DMS 273 (cell line): ENCODE data around the gene SYCP3.

ENCODE experiments used
- DNase-seq: peaks from one replicate; lab custom pipeline; 2025; ENCODE audit not compliant: unreplicated experiment; lab: John Stamatoyannopoulos, UW

SYCP3 gene

GRCh38 chr12:101680647-101681046, 58.6 kb downstream of the SYCP3 start:
- no peak for DNase-seq

GRCh38 chr12:101680240-101680639, 59.0 kb downstream of the SYCP3 start:
- DNase-seq, result no peak
